GM12864 (cell line): Measurements from ENCODE around the gene CLIC5.

Experiments used
- DNase-seq: peaks from one replicate; pipeline ENCODE4 v3.0.0-alpha.2; 2011; ENCODE audit warnings: low read depth
- H3K4me3 ChIP-seq: 2 replicates; pipeline ENCODE4 v1.5.1; 2011; ENCODE audit warnings: mild to moderate bottlenecking, low read depth, low read length, control low read depth
- TF ChIP-seq, protein P1 (sequence below): IDR thresholded peaks from 2 replicates; pipeline ENCODE4 v1.5.1; 2011; ENCODE audit warnings: low read depth, mild to moderate bottlenecking, moderate library complexity, low read length, control low read depth, inconsistent platforms; ENCODE audit errors: missing control alignments

The CLIC5 gene

DNA sequence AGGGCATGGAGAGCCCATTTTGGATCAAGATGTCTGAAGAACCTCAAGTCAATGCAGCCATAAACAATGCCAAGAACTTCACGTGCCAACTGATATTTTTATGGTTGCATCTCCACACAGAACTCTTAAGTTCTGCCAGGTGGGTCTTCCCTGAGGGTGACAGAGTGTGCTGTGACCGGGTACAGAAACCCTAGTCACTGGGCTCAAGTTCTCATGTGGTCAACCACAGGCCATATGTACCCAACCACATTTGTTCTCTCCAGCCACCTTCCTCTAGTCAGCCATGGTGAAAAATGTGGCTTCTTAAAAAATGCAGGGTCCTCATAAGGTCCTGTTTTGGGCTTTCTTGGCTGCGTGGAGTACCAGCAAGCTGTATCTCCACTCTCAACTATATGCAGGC is 48.9 kb downstream of the CLIC5 start:
- H3K4me3 ChIP-seq: no peak overlapping the region
- DNase-seq: no peak
- TF ChIP-seq, protein P1, sequence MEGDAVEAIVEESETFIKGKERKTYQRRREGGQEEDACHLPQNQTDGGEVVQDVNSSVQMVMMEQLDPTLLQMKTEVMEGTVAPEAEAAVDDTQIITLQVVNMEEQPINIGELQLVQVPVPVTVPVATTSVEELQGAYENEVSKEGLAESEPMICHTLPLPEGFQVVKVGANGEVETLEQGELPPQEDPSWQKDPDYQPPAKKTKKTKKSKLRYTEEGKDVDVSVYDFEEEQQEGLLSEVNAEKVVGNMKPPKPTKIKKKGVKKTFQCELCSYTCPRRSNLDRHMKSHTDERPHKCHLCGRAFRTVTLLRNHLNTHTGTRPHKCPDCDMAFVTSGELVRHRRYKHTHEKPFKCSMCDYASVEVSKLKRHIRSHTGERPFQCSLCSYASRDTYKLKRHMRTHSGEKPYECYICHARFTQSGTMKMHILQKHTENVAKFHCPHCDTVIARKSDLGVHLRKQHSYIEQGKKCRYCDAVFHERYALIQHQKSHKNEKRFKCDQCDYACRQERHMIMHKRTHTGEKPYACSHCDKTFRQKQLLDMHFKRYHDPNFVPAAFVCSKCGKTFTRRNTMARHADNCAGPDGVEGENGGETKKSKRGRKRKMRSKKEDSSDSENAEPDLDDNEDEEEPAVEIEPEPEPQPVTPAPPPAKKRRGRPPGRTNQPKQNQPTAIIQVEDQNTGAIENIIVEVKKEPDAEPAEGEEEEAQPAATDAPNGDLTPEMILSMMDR: no peak

DNA sequence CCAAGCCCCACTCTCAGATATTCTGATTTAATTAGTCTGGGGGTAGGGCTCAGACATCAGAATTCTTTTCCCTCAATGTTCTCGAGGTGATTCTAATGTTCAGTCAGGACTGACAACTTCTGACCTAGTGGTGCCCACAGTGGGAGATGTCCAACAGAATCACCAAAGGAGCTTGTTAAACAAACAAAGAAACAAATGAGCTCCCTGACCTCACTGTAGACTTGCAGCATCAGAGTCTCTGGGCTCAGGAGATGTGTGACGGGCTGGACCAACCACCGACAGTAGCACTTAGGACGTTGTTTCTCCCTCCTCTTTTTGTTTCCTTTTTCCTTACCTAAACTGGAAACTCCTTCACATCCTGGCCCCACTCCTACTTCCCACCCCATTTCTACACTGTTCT is 49.3 kb downstream of the CLIC5 start:
- H3K4me3 ChIP-seq: no peak overlapping the region
- TF ChIP-seq, protein P1: no peak
- DNase-seq: no peak

DNA sequence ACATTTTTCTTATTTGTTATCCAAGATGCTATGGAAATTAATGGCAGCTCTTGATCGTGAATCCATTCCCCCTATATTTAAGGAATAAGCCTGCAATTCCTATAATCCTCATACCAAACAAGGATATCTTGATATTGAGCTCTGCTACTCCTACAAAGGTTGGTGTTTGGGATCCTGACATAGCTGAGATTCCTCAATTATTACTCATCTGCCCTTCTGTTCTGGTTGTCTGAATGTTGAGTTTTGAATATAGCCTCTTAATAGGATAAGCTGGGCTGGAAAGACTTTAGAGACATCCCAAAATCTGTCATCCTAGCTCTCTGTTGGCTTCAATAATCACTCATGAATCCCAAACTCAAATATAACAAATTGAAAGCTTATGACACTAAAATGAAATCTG is 49.9 kb downstream of the CLIC5 start:
- no peak overlapping the region for H3K4me3 ChIP-seq
- TF ChIP-seq, protein P1: no peak
- DNase-seq: no peak

DNA sequence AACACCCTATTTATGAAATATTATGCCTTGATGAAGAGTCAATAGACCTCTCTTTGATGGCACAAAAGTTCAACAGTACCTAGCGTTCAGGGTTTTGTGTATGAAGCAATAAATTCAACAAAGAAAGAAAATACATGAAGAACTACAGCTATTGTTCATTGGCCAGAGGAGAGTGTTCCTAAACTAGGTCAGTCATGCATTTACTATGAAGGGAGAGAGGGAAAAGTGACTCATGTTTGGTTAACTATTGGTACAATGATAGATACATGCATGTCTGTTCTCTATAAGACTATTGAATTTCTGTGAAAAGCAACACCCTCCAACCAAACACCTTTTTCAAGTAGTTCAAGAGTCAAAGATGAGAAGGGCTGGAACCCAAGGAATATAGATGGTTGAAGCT is 50.7 kb downstream of the CLIC5 start:
- no peak overlapping the region for H3K4me3 ChIP-seq
- TF ChIP-seq, protein P1: no peak
- DNase-seq: no peak

DNA sequence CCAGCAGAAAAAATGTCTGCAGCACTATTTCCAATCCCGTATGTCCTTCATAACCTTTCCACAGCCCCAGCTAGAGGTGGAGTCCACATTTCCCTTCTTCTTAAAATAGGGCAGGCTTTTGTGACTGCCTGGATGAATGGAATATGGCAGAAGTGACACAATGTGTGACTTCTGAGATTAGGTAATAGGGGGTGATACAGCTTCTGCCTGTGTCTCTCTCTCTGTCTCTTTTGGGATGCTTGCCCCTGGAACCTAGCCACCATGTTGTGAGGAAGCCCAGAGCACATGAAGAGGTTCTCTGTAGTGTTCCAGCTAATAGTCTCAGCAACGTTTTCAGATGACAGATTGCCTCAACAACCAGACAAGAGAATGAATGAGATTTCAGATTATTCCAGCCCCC is 51.4 kb downstream of the CLIC5 start:
- TF ChIP-seq, protein P1: no peak
- no peak for DNase-seq
- H3K4me3 ChIP-seq: no peak overlapping the region

DNA sequence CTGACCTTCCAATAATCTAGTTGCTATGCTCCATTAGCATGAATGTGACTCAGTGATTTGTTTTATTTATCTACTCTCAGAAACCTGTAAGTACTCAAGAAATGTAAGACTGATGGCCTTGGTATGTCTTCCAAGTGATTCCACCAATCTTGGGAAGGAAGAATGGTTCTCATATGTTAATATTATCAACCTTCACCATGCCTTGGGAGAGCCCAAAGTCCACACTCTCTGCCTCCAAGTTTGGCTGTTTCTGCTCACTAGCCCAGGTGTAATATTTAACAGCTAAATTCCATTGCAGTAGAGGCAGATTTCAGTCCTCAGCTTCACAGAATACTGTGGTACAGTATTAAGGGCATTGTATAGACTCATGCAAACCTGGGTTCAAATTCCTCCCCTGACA is 51.8 kb downstream of the CLIC5 start:
- no peak for DNase-seq
- H3K4me3 ChIP-seq: no peak overlapping the region
- TF ChIP-seq, protein P1: no peak

DNA sequence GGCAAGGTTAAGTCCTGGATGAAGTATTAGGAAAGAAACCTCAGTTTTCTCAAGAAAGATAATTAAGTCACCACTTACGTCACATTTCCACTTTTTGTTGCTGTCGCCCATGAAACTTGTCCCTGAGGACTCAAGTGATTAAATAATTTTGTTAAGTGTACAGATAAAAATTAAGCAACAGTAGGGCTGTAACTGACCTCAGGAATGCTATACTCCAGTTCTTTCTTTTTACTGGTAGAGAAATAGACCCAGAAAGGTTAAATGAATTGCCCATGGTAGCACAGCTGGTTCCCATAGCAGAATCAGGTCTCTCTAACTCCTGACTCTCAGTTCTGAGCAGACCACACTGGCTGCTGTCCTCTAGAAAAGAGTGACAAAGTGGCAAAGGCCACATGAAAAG is 54.5 kb downstream of the CLIC5 start:
- H3K4me3 ChIP-seq: no peak overlapping the region
- TF ChIP-seq, protein P1: no peak
- DNase-seq: no peak
